T-cell (primary cell): Measurements from ENCODE around the gene IVD. TPM values are rescaled to one million over a fixed set of nuclear protein-coding genes. Genes with fewer than 3 reads are reported as not detected.

ENCODE experiments used
- ATAC-seq, 4 experiments: fragments of 200-7000 bp in 3 of 4; fragments of 150-1000 bp in 1 of 4; cut with Tn5 transposase; replicated peaks in 1 of 4; 1 replicate in 3 of 4; 2 replicates in 1 of 4; pipeline ENCODE4 v1.10.0; 2021; ENCODE audit warnings: moderate library complexity in 3 of 4, mild to moderate bottlenecking in 2 of 4, moderate number of reproducible peaks in 1 of 4
- CTCF ChIA-PET, 2 donors: fragments of 300-600 bp; sonication (Branson Sonifier 250); formaldehyde crosslinking; loops; one replicate each; lab custom pipeline; 2022; ENCODE audit warnings: antibody characterized with exemption in 2 of 2; lab: Charles Lee
- POLR2A ChIA-PET, 2 donors: fragments of 300-600 bp; sonication (Branson Sonifier 250); formaldehyde crosslinking; loops; one replicate each; lab custom pipeline; 2022; ENCODE audit warnings: antibody characterized with exemption in 2 of 2; lab: Charles Lee
- DNase-seq, 35 experiments: peaks; one replicate each; pipeline versions ENCODE4 v3.0.0 to v3.0.0-alpha.2; 2013 to 2023
- H3K27ac ChIP-seq: one replicate; pipeline ENCODE4 v1.5.1; 2013; ENCODE audit warnings: low read length
- H3K27me3 ChIP-seq, 2 experiments: replicated peaks in 1 of 2; 1 replicate in 1 of 2; 2 replicates in 1 of 2; pipeline versions ENCODE4 v1.6.1 to v1.7.0; 2013; ENCODE audit warnings: low read length in 1 of 2, mixed read lengths in 1 of 2; ENCODE audit not compliant: control insufficient read depth in 2 of 2, insufficient read depth in 2 of 2; ENCODE audit errors: extremely low read depth in 1 of 2
- H3K36me3 ChIP-seq, 2 donors: 1 replicate in 1 of 2; 2 replicates in 1 of 2; pipeline versions ENCODE4 v1.6.1 to v1.7.0; 2013; ENCODE audit warnings: low read length in 1 of 2; ENCODE audit not compliant: control insufficient read depth in 2 of 2, insufficient read depth in 1 of 2; ENCODE audit errors: extremely low read depth in 1 of 2
- H3K4me1 ChIP-seq, 2 experiments: 1 replicate in 1 of 2; 2 replicates in 1 of 2; pipeline versions ENCODE4 v1.6.1 to v1.7.0; 2013; ENCODE audit warnings: low read length in 2 of 2, mixed read lengths in 1 of 2; ENCODE audit not compliant: insufficient read depth in 2 of 2, control insufficient read depth in 1 of 2; ENCODE audit errors: extremely low read depth in 1 of 2
- H3K4me3 ChIP-seq, 2 donors: 1 replicate in 1 of 2; 2 replicates in 1 of 2; pipeline versions ENCODE4 v1.5.1 to v1.7.0; 2013; ENCODE audit warnings: mild to moderate bottlenecking in 2 of 2, low read length in 1 of 2, moderate library complexity in 1 of 2; ENCODE audit not compliant: control insufficient read depth in 1 of 2; ENCODE audit errors: extremely low read depth in 1 of 2
- H3K9me3 ChIP-seq: 2 replicates; pipeline ENCODE4 v1.7.0; 2013
- H3K27ac Mint-ChIP-seq, 2 donors: one replicate each; pipeline ENCODE4 v1.8.0; 2020 to 2021; ENCODE audit warnings: mild to moderate bottlenecking in 2 of 2, mixed read lengths in 2 of 2
- H3K27me3 Mint-ChIP-seq, 2 donors: one replicate each; pipeline ENCODE4 v1.8.0; 2021 to 2022; ENCODE audit warnings: mixed read lengths in 2 of 2
- H3K36me3 Mint-ChIP-seq: one replicate; pipeline ENCODE4 v1.8.0; 2021; ENCODE audit warnings: mixed read lengths
- H3K4me1 Mint-ChIP-seq, 3 donors: one replicate each; pipeline ENCODE4 v1.8.0; 2020 to 2022; ENCODE audit warnings: mixed read lengths in 3 of 3, mild to moderate bottlenecking in 1 of 3
- H3K4me3 Mint-ChIP-seq, 3 donors: one replicate each; pipeline ENCODE4 v1.8.0; 2020 to 2022; ENCODE audit warnings: mild to moderate bottlenecking in 3 of 3, mixed read lengths in 3 of 3, moderate library complexity in 3 of 3
- H3K9me3 Mint-ChIP-seq, 3 donors: one replicate each; pipeline ENCODE4 v1.8.0; 2020 to 2022; ENCODE audit warnings: mixed read lengths in 3 of 3
- WGBS: methylation state at CpG from one replicate; pipeline ENCODE4 v1.1.5; 2013; ENCODE audit warnings: missing lambda C conversion rate; ENCODE audit not compliant: insufficient coverage; 5-methylcytosine and 5-hydroxymethylcytosine counted together
- total RNA-seq, 35 experiments: library from RNA in 6 of 35; stranded (reverse) in 6 of 35; fragments of 120-200 nt in 1 of 35; gene quantifications; one replicate each; pipeline versions ENCODE4 v1.2.1 to v1.2.4 and lab custom pipeline; 2013 to 2026

The IVD gene
- total RNA-seq, 5 donors from 2014 or later (not counting 1 experiment from before 2014, with no cell fraction given), result 52.3 to 89.8 (median 81.4) TPM

DNA sequence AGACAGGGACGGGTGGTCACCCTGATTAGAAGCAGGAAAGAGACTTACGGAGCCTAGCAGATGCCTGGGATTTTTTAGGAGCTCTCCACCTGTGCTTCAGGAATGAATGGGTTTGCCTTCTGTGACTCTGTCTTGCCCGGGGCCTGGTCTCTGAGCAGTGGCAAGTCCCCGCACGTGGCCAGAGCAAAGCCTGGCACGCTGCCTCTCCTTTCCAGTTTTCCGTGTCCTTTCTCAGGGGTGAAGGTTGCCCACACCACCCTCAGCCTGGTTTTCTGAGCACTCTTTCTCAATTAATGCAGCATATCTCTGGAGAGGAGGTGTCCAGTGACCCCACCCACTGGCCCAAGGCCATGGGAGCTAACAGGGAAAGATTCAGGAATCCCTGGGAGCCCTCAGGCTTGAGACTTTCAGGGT is 50.7 kb downstream of the IVD start:
- peak overlapping the region; percentile 23 to 97 for H3K27ac Mint-ChIP-seq

GRCh38 chr15:40456738-40457137 is 51.1 kb downstream of the IVD start:
- H3K4me3 Mint-ChIP-seq, result peak overlapping the region in 1 of 3 donors; percentile 80

More for the DNA sequence above, 50.7 kb downstream of the IVD start:
- Histone ChIP-seq H3K36me3 (peaks cover 7 to 24% of the 10 kb centered on the region in 2 donors), H3K27ac (no peak overlapping the region), H3K4me3 (no peak overlapping the region), H3K9me3 (no peaks in the 10 kb centered on the region), H3K4me1 (peaks cover 31 to 72% of the 10 kb centered on the region in 2 experiments), H3K27me3 (no peaks in the 10 kb centered on the region)
- WGBS, result 98% methylated on average over 7 of the region's 7 CpGs
- no peak for ATAC-seq
- Mint-ChIP-seq H3K27me3 (no peaks in the 10 kb centered on the region), H3K9me3 (no peaks in the 10 kb centered on the region), H3K36me3 (no peaks in the 10 kb centered on the region), H3K4me3 (peak overlapping the region in 1 of 3 donors; percentile 80), H3K4me1 (peaks cover 63 to 68% (median 65%) of the 10 kb centered on the region in 3 donors)
- ChIA-PET POLR2A (interaction anchor here in 1 of 2 donors (0.7 kb wide), 1 partner anchor 19 kb away, joined by 3 read pairs; no protein-coding TSS in a partner anchor), CTCF (no interaction called here)
- no peak for DNase-seq

GRCh38 chr15:40458495-40459371 is 53.1 kb downstream of the IVD start:
- Histone ChIP-seq H3K4me1 (peaks cover 19 to 49% of the 10 kb centered on the region in 2 experiments), H3K27me3 (no peaks in the 10 kb centered on the region), H3K27ac (no peak overlapping the region), H3K36me3 (peaks cover 19 to 47% of the 10 kb centered on the region in 2 donors), H3K4me3 (no peak overlapping the region), H3K9me3 (no peaks in the 10 kb centered on the region)
- Mint-ChIP-seq H3K36me3 (peaks cover 3% of the 10 kb centered on the region), H3K27me3 (no peaks in the 10 kb centered on the region), H3K9me3 (no peaks in the 10 kb centered on the region), H3K4me1 (peaks cover 39 to 43% (median 41%) of the 10 kb centered on the region in 3 donors), H3K4me3 (no peak overlapping the region), H3K27ac (no peak overlapping the region)
- 98% methylated on average over 35 of the region's 37 CpGs for WGBS
- ChIA-PET CTCF (no interaction called here), POLR2A (no interaction called here)
- no peak for ATAC-seq
- DNase-seq, result no peak

More at GRCh38 chr15:40456738-40457137, 51.1 kb downstream of the IVD start:
- DNase-seq (no peak), ATAC-seq (no peak)
- no peaks in the 10 kb centered on the region for H3K9me3 ChIP-seq
- peak overlapping the region in 1 of 2 donors; percentile 97 for H3K27ac Mint-ChIP-seq
- no peaks in the 10 kb centered on the region for H3K36me3 Mint-ChIP-seq
- no peaks in the 10 kb centered on the region for H3K27me3 Mint-ChIP-seq
- 85% methylated on average over 3 of the region's 4 CpGs for WGBS
- ChIA-PET CTCF (no interaction called here), POLR2A (interaction anchor here in 1 of 2 donors (0.7 kb wide), 1 partner anchor 20 kb away, joined by 3 read pairs; no protein-coding TSS in a partner anchor)
- H3K27me3 ChIP-seq, result no peaks in the 10 kb centered on the region
- H3K4me1 Mint-ChIP-seq, result peaks cover 59 to 63% (median 61%) of the 10 kb centered on the region in 3 donors
- H3K4me3 ChIP-seq, result no peak overlapping the region
- H3K36me3 ChIP-seq, result peaks cover 8 to 27% of the 10 kb centered on the region in 2 donors
- peaks cover 29 to 68% of the 10 kb centered on the region in 2 experiments for H3K4me1 ChIP-seq
- no peak overlapping the region for H3K27ac ChIP-seq
- H3K9me3 Mint-ChIP-seq, result no peaks in the 10 kb centered on the region

DNA sequence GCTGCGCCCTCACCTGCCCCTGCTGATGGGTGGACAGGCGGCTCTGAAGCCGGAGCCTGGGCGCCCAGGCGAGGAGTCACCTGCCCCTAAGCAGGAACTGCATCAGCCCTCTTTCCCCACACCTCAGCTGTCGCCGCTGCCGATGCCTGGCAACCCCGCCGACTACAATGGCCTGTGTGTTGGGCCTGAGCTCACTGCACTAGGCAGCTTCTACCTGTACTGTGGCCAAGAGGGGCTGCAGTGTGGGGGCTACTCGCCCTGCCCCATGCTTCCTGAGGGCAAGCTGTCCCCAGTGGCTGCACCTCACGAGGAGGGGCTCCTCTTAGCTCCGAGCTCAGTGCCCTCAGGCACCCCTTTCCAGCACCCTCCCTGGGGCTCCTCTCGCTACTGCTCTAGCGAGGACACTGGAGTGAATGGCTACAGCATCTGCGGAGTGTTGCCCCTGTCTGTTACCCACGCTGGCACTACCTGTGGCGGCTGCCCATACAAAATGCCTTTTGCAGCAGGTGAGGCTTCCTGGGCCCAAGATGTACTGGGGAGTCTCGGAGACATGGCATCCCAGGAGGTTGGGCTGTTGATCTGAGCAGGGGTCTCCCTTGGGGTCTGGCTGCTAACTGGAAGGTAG is 53.9 kb downstream of the IVD start:
- Mint-ChIP-seq H3K4me3 (no peak overlapping the region), H3K36me3 (peaks cover 3% of the 10 kb centered on the region), H3K9me3 (no peaks in the 10 kb centered on the region), H3K4me1 (peaks cover 31 to 36% (median 33%) of the 10 kb centered on the region in 3 donors), H3K27me3 (no peaks in the 10 kb centered on the region), H3K27ac (no peak overlapping the region)
- no peak for ATAC-seq
- POLR2A ChIA-PET, result no interaction called here
- Histone ChIP-seq H3K4me3 (no peak overlapping the region), H3K36me3 (peaks cover 26 to 55% of the 10 kb centered on the region in 2 donors), H3K27ac (no peak overlapping the region), H3K4me1 (peaks cover 13 to 44% of the 10 kb centered on the region in 2 experiments), H3K27me3 (no peaks in the 10 kb centered on the region), H3K9me3 (no peaks in the 10 kb centered on the region)
- WGBS, result 97% methylated on average over 16 of the region's 19 CpGs
- no peak for DNase-seq
- CTCF ChIA-PET, result interaction anchor here in 1 of 2 donors (0.6 kb wide), 1 partner anchor 341 kb away, joined by 3 read pairs; no protein-coding TSS in a partner anchor

DNA sequence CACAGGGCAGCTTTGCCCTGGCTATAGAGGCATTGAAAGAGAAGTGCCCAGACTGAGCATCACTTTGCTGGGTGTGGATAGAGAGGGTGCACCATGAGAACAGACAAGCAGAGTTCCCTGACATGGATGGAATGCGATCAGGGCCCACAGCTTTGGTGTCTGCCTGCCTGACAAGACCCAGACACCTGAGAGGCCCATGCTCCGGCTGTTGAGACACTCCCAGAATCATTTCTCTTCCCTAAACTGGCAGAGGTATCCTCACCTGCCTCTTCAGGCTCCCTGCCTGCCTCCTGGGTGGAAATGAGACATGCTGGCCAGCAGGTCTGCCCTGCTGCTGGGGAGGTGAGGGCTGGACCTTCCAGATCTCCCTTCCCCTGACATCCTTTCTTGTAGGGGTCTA is 54.8 kb downstream of the IVD start:
- H3K9me3 ChIP-seq, result no peaks in the 10 kb centered on the region
- Mint-ChIP-seq H3K4me1 (peaks cover 22 to 27% (median 26%) of the 10 kb centered on the region in 3 donors), H3K36me3 (peaks cover 8% of the 10 kb centered on the region), H3K4me3 (no peak overlapping the region), H3K9me3 (no peaks in the 10 kb centered on the region), H3K27me3 (no peaks in the 10 kb centered on the region), H3K27ac (peak overlapping the region in 1 of 2 donors; percentile 48)
- ChIA-PET POLR2A (interaction anchor here in 1 of 2 donors (0.8 kb wide), 1 partner anchor 9 kb away, joined by 3 read pairs; no protein-coding TSS in a partner anchor), CTCF (no interaction called here)
- DNase-seq, result no peak
- H3K27me3 ChIP-seq, result no peaks in the 10 kb centered on the region
- H3K36me3 ChIP-seq, result peaks cover 34 to 64% of the 10 kb centered on the region in 2 donors
- WGBS, result no CpG with 5 or more reads among the region's 2 CpGs
- no peak overlapping the region for H3K4me3 ChIP-seq
- peaks cover 5 to 35% of the 10 kb centered on the region in 2 experiments for H3K4me1 ChIP-seq
- ATAC-seq, result no peak
- H3K27ac ChIP-seq, result no peak overlapping the region

DNA sequence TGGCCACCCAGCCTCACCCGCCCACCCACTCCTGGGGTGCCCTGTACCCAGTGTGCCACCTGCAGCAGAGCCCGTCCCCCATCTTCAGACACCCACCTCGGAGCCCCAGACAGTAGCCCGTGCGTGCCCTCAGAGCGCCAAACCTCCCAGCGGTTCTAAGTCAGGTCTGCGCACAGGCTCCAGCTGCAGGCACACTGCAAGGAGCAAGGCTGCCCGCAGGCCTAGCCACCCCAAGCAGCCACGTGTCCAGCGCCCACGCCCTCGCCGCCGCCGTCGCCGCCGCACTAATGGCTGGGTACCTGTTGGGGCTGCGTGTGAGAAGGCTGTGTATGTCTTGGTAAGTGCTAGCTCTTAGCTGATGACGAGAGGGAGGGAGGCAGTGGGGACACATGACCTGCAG is 56.4 kb downstream of the IVD start:
- POLR2A ChIA-PET, result no interaction called here
- H3K27ac ChIP-seq, result no peak overlapping the region
- Mint-ChIP-seq H3K36me3 (peaks cover 14% of the 10 kb centered on the region), H3K4me1 (peaks cover 15 to 18% (median 17%) of the 10 kb centered on the region in 3 donors), H3K27ac (no peak overlapping the region), H3K4me3 (no peak overlapping the region), H3K27me3 (no peaks in the 10 kb centered on the region), H3K9me3 (no peaks in the 10 kb centered on the region)
- 97% methylated on average over 9 of the region's 21 CpGs for WGBS
- no peak for ATAC-seq
- no peak overlapping the region for H3K4me3 ChIP-seq
- H3K36me3 ChIP-seq, result peaks cover 39 to 73% of the 10 kb centered on the region in 2 donors
- CTCF ChIA-PET, result no interaction called here
- no peaks in the 10 kb centered on the region for H3K27me3 ChIP-seq
- H3K4me1 ChIP-seq, result peaks cover 2 to 29% of the 10 kb centered on the region in 2 experiments
- no peak for DNase-seq
- no peaks in the 10 kb centered on the region for H3K9me3 ChIP-seq
